ENCODE results near the gene NEDD9.

- TF ChIP-seq CTCF (IDR thresholded peaks at IDR 0.05), result no peak
- no peak for TF ChIP-seq POLR2A (IDR thresholded peaks at IDR 0.05)
Measured at GRCh38 chr6:11275598-11275997, 43.1 kb upstream of the NEDD9 start.

Data from uterus (tissue), 2 donors.